H1 (cell line): Measurements from ENCODE around the gene FADS2. TPM values are rescaled to one million over a fixed set of nuclear protein-coding genes. Genes with fewer than 3 reads are reported as not detected.
A peak's percentile ranks its signal among the peaks of the same experiment; 100 is the strongest.

Experiments
- CTCF ChIA-PET: fragments of 300-600 bp; sonication (Branson Sonifier 250); formaldehyde crosslinking; loops from one replicate; lab custom pipeline; 2021; ENCODE audit not compliant: partially characterized antibody; lab: Charles Lee
- POLR2A ChIA-PET: fragments of 300-600 bp; sonication (Branson Sonifier 250); formaldehyde crosslinking; loops from one replicate; lab custom pipeline; 2021; ENCODE audit warnings: inconsistent platforms; ENCODE audit not compliant: partially characterized antibody; lab: Charles Lee
- DNase-seq, 2 experiments: peaks; one replicate each; pipeline versions ENCODE4 v3.0.0 to v3.0.0-alpha.2; 2010 to 2022; ENCODE audit warnings: low spot score in 2 of 2, low read depth in 1 of 2, mixed read lengths in 1 of 2
- FAIRE-seq: peaks from 2 replicates; lab custom pipeline; 2011; peaks lifted over from hg19 to GRCh38; lab: Jason Lieb, UNC
- H2AFZ ChIP-seq: 2 replicates; pipeline ENCODE4 v1.8.1; 2012; ENCODE audit warnings: low read length, inconsistent platforms
- H2AK5ac ChIP-seq: 2 replicates; pipeline ENCODE4 v1.6.1; 2013; ENCODE audit warnings: low read depth, low read length
- H2BK120ac ChIP-seq: replicated peaks from 2 replicates; pipeline ENCODE3; 2013; ENCODE audit warnings: low read depth, low read length, inconsistent platforms
- H2BK12ac ChIP-seq: 2 replicates; pipeline ENCODE4 v1.6.1; 2013; ENCODE audit warnings: low read depth, low read length
- H2BK15ac ChIP-seq: 2 replicates; pipeline ENCODE4 v1.6.1; 2013; ENCODE audit warnings: low read length
- H2BK20ac ChIP-seq: 2 replicates; pipeline ENCODE4 v1.6.1; 2013; ENCODE audit warnings: low read length
- H2BK5ac ChIP-seq: 2 replicates; pipeline ENCODE4 v1.6.1; 2013; ENCODE audit warnings: low read depth, low read length
- H3K14ac ChIP-seq: 2 replicates; pipeline ENCODE4 v1.6.1; 2013; ENCODE audit warnings: inconsistent platforms; ENCODE audit not compliant: insufficient read length
- H3K18ac ChIP-seq: 2 replicates; pipeline ENCODE4 v1.6.1; 2013; ENCODE audit warnings: low read length; ENCODE audit errors: extremely low read depth
- H3K23ac ChIP-seq: 2 replicates; pipeline ENCODE4 v1.6.1; 2013; ENCODE audit warnings: inconsistent platforms; ENCODE audit not compliant: insufficient read length
- H3K23me2 ChIP-seq: 2 replicates; pipeline ENCODE4 v1.6.1; 2013; ENCODE audit warnings: low read depth, low read length
- H3K27ac ChIP-seq: 2 replicates; pipeline ENCODE4 v1.6.1; 2011; ENCODE audit warnings: low read depth, low read length, inconsistent platforms
- H3K27me3 ChIP-seq, 4 experiments: replicated peaks in 1 of 4; 1 replicate in 1 of 4; 2 replicates in 3 of 4; pipeline versions ENCODE4 v1.6.1 to v1.8.1; 2011 to 2013; ENCODE audit warnings: low read length in 3 of 4, mild to moderate bottlenecking in 3 of 4, inconsistent platforms in 2 of 4, mixed read lengths in 2 of 4, moderate library complexity in 1 of 4; ENCODE audit not compliant: control insufficient read depth in 3 of 4, insufficient read depth in 3 of 4; ENCODE audit errors: extremely low read depth in 1 of 4
- H3K36me3 ChIP-seq, 4 experiments: 2 replicates each; pipeline versions ENCODE4 v1.6.1 to v1.8.1; 2011 to 2013; ENCODE audit warnings: mild to moderate bottlenecking in 4 of 4, low read length in 3 of 4, moderate library complexity in 2 of 4, control low read depth in 1 of 4, inconsistent platforms in 1 of 4; ENCODE audit not compliant: insufficient read depth in 4 of 4, control insufficient read depth in 2 of 4
- H3K4ac ChIP-seq: replicated peaks from 2 replicates; pipeline ENCODE3; 2013; ENCODE audit warnings: low read length, low read depth, mixed read lengths, inconsistent platforms; ENCODE audit not compliant: insufficient read length
- H3K4me1 ChIP-seq, 4 experiments: replicated peaks in 1 of 4; 1 replicate in 1 of 4; 2 replicates in 3 of 4; pipeline versions ENCODE4 v1.6.1 to v1.8.1; 2011 to 2013; ENCODE audit warnings: low read length in 3 of 4, inconsistent platforms in 2 of 4, mixed read lengths in 1 of 4; ENCODE audit not compliant: insufficient read depth in 4 of 4, control insufficient read depth in 3 of 4
- H3K4me2 ChIP-seq, 2 experiments: 2 replicates each; pipeline versions ENCODE4 v1.6.1 to v1.8.1; 2011 to 2013; ENCODE audit warnings: low read depth in 2 of 2, low read length in 2 of 2, control low read depth in 1 of 2, inconsistent platforms in 1 of 2, mild to moderate bottlenecking in 1 of 2; ENCODE audit not compliant: insufficient read depth in 1 of 2
- H3K4me3 ChIP-seq, 4 experiments: fragments of 200-600, 300-600 bp in 1 of 4; sonication (generic), shearing (Covaris generic), sonication (Bioruptor Twin) in 1 of 4; 2 replicates each; pipeline versions ENCODE4 v1.5.1 to v1.8.1; 2011 to 2016; ENCODE audit warnings: low read length in 4 of 4, low read depth in 3 of 4, control low read depth in 2 of 4, inconsistent platforms in 2 of 4, mild to moderate bottlenecking in 2 of 4, mixed read lengths in 1 of 4, moderate library complexity in 1 of 4; ENCODE audit not compliant: insufficient read depth in 2 of 4; ENCODE audit errors: extremely low read depth in 1 of 4
- H3K56ac ChIP-seq: replicated peaks from 2 replicates; pipeline ENCODE3; 2013; ENCODE audit warnings: low read depth, mild to moderate bottlenecking, mixed read lengths, low read length, inconsistent platforms; ENCODE audit not compliant: insufficient read length
- H3K79me1 ChIP-seq: 2 replicates; pipeline ENCODE4 v1.6.1; 2013; ENCODE audit warnings: low read depth, low read length, control low read depth
- H3K79me2 ChIP-seq, 2 experiments: 2 replicates each; pipeline versions ENCODE4 v1.6.1 to v1.8.1; 2012 to 2013; ENCODE audit warnings: low read length in 2 of 2, mild to moderate bottlenecking in 2 of 2, inconsistent platforms in 1 of 2; ENCODE audit not compliant: insufficient read depth in 2 of 2, control insufficient read depth in 1 of 2
- H3K9ac ChIP-seq, 4 experiments: replicated peaks in 1 of 4; 1 replicate in 1 of 4; 2 replicates in 3 of 4; pipeline versions ENCODE4 v1.6.1 to v1.8.1; 2011 to 2013; ENCODE audit warnings: low read depth in 3 of 4, low read length in 3 of 4, control low read depth in 2 of 4, mild to moderate bottlenecking in 2 of 4, moderate library complexity in 2 of 4, inconsistent platforms in 1 of 4; ENCODE audit errors: extremely low read depth in 1 of 4
- H3K9me3 ChIP-seq, 2 experiments: 2 replicates each; pipeline versions ENCODE4 v1.6.1 to v1.8.1; 2012 to 2013; ENCODE audit warnings: mild to moderate bottlenecking in 2 of 2, moderate library complexity in 2 of 2, control low read depth in 1 of 2, inconsistent platforms in 1 of 2, low read depth in 1 of 2, low read length in 1 of 2, mixed read lengths in 1 of 2; ENCODE audit not compliant: insufficient read depth in 2 of 2
- H4K20me1 ChIP-seq, 2 experiments: replicated peaks in 1 of 2; 2 replicates each; pipeline versions ENCODE3 to v1.8.1; 2011 to 2013; ENCODE audit warnings: inconsistent platforms in 2 of 2, low read length in 2 of 2, mild to moderate bottlenecking in 1 of 2; ENCODE audit not compliant: insufficient read depth in 2 of 2, control insufficient read depth in 1 of 2
- H4K5ac ChIP-seq: 2 replicates; pipeline ENCODE4 v1.6.1; 2013; ENCODE audit warnings: low read length, low read depth, mixed read lengths, inconsistent platforms; ENCODE audit not compliant: insufficient read length
- H4K8ac ChIP-seq: 2 replicates; pipeline ENCODE4 v1.8.0; 2013; ENCODE audit warnings: mild to moderate bottlenecking, moderate library complexity, low read length, inconsistent platforms; ENCODE audit not compliant: insufficient read depth; ENCODE audit errors: extremely low read depth
- H4K91ac ChIP-seq: replicated peaks from 2 replicates; pipeline ENCODE3; 2013; ENCODE audit warnings: low read length, mixed read lengths, inconsistent platforms; ENCODE audit not compliant: insufficient read length
- CTCF ChIP-seq, 3 experiments: IDR thresholded peaks; 1 replicate in 2 of 3; 2 replicates in 1 of 3; pipeline versions ENCODE4 v1.5.1 to v1.6.1; 2011; ENCODE audit warnings: low read length in 3 of 3, mild to moderate bottlenecking in 3 of 3, inconsistent platforms in 2 of 3, low read depth in 1 of 3, moderate library complexity in 1 of 3; ENCODE audit not compliant: insufficient read depth in 1 of 3; ENCODE audit errors: control extremely low read depth in 1 of 3
- GTF2F1 ChIP-seq: IDR thresholded peaks from 2 replicates; pipeline ENCODE4 v1.6.1; 2012; ENCODE audit warnings: low read depth, low read length, improper control_type of control experiment, borderline replicate concordance
- POLR2A ChIP-seq, 2 experiments: IDR thresholded peaks; 1 replicate in 1 of 2; 2 replicates in 1 of 2; pipeline ENCODE4 v1.6.1; 2011; ENCODE audit warnings: low read depth in 2 of 2, low read length in 2 of 2, mild to moderate bottlenecking in 2 of 2; ENCODE audit errors: control extremely low read depth in 1 of 2
- POLR2AphosphoS5 ChIP-seq: IDR thresholded peaks from 2 replicates; pipeline ENCODE4 v1.6.1; 2011; ENCODE audit warnings: low read depth, low read length
- SIN3A ChIP-seq, 2 experiments: IDR thresholded peaks in 1 of 2; conservative IDR thresholded peaks in 1 of 2; 2 replicates each; pipeline ENCODE4 v1.6.1; 2011 to 2012; ENCODE audit warnings: low read length in 2 of 2, improper control_type of control experiment in 1 of 2, low read depth in 1 of 2, mild to moderate bottlenecking in 1 of 2
- SUZ12 ChIP-seq: fragments of 200-600 bp; sonication (generic); IDR thresholded peaks from 2 replicates; pipeline ENCODE4 v1.6.1; 2012; ENCODE audit warnings: mild to moderate bottlenecking, inconsistent platforms, low read length, moderate library complexity, mixed read lengths
- TAF7 ChIP-seq: optimal IDR thresholded peaks from 2 replicates; pipeline ENCODE3; 2011; ENCODE audit warnings: low read depth, mild to moderate bottlenecking, inconsistent platforms, low read length, moderate library complexity, borderline replicate concordance
- TEAD4 ChIP-seq: IDR thresholded peaks from 2 replicates; pipeline ENCODE4 v1.6.1; 2012; ENCODE audit warnings: low read depth, low read length, inconsistent platforms, mixed read lengths
- WGBS, 2 experiments: shearing (Covaris generic) in 1 of 2; methylation state at CpG; one replicate each; pipeline versions ENCODE4 v1.1.6 to v1.1.7; 2013 to 2015; ENCODE audit warnings: low lambda C conversion rate in 2 of 2, mixed read lengths in 2 of 2, inconsistent platforms in 1 of 2, low coverage in 1 of 2, missing lambda C conversion rate in 1 of 2; ENCODE audit not compliant: insufficient replicate concordance in 2 of 2, insufficient coverage in 1 of 2, insufficient read length in 1 of 2; ENCODE audit errors: extremely low coverage in 1 of 2, missing lambda C conversion rate in 1 of 2; 5-methylcytosine and 5-hydroxymethylcytosine counted together
- polyA plus RNA-seq, 7 experiments: library from polyadenylated mRNA; depleted of rRNA in 3 of 7; stranded (reverse) in 5 of 7; unstranded in 2 of 7; fragments of >200 nt in 5 of 7; fragments of 200-250 nt in 2 of 7; gene quantifications; 1 replicate in 5 of 7; 2 replicates in 1 of 7; 4 replicates in 1 of 7; pipeline versions ENCODE4 v1.2.1 to v1.2.3, GENCODE V29; 2011 to 2013; ENCODE audit warnings: missing spikeins in 2 of 7, mixed read lengths in 2 of 7
- total RNA-seq: library from RNA; stranded (reverse); fragmentation: NEBNext Ultra II Directional; extraction: Animal tissue kit (Norgen Biotek cat#: 25700); gene quantifications from 2 replicates; pipeline ENCODE4 v1.2.1, GENCODE V29; 2021

Gene FADS2
- total and polyA plus RNA-seq, 2 of the 8 experiments (the other 6 are each of a cell fraction or from before 2014, with no cell fraction given) = 499 to 701 TPM

DNA sequence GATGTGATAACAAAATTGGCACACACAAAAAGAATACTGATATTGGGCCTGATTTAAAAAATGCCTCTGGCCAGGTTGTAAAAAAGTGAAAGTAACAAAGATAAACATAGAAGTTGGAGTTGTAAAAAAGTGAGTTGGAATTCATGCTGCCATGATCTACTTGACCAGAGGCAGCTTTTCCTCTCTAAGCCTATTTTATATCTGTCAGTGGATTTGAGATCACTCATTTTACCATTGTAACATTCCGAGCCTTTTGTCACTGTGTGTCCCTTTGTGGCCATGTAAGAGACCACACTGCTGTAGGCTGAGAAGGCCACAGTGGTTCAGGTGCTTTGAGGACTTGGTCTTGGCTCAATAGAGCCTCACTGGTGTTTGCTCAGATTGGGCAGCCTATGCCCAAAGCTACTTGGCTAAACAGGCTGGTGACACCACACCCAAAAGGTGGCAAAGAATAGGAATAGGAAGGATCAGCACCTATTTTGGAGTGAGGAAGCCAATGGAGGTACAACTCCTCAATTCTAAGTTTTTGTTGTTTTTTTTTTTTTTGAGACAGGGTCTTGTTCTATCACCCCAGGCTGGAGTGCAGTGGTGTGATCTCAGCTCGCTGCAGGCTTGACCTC is 28.3 kb upstream of the FADS2 start:
- 0 out of 7 replicates have a peak, but pooled peaks cover 0 to 2% (median 0%) of the 10 kb centered on the region in 4 experiments for H3K4me1 ChIP-seq
- ChIA-PET CTCF (interaction anchor here (0.6 to 10.1 kb wide), 6 partner anchors 11 to 148 kb away, joined by 3 to 118 read pairs (median 4); partner anchors contain the start of gene FADS1), POLR2A (interaction anchor here (1.0 to 20.9 kb wide), 8 partner anchors 7 to 81 kb away, joined by 3 to 354 read pairs (median 5); partner anchors contain the start of gene FADS1)
- no peak for FAIRE-seq
- H3K23ac ChIP-seq = no peak overlapping the region
- no peaks in the 10 kb centered on the region; the same call in 1 of the 2 replicates for H3K79me1 ChIP-seq
- WGBS, 2 experiments = 96% methylated on average over 2 of the region's 2 CpGs; no CpG with 5 or more reads in 1 of the 2 experiments
- no peak overlapping the region for H4K91ac ChIP-seq
- no peak overlapping the region for H2BK20ac ChIP-seq
- H3K56ac ChIP-seq = no peak overlapping the region
- no peak overlapping the region for H2AK5ac ChIP-seq
- no peak overlapping the region for H3K4me2 ChIP-seq
- H4K8ac ChIP-seq = no peak overlapping the region
- no peak overlapping the region for H3K4ac ChIP-seq
- peaks cover 20 to 69% (median 48%) of the 10 kb centered on the region in 4 experiments for H3K36me3 ChIP-seq
- no peak overlapping the region for H3K4me3 ChIP-seq
- no peak overlapping the region for H3K27ac ChIP-seq
- no peaks in the 10 kb centered on the region for H3K27me3 ChIP-seq
- H4K5ac ChIP-seq = no peak overlapping the region
- H3K9me3 ChIP-seq = no peaks in the 10 kb centered on the region
- H2AFZ ChIP-seq = no peak overlapping the region
- no peak overlapping the region for H2BK120ac ChIP-seq
- no peak overlapping the region for H2BK5ac ChIP-seq
- H3K18ac ChIP-seq = no peak overlapping the region
- TF ChIP-seq GTF2F1 (no peak), SIN3A (conservative IDR thresholded peaks at IDR 0.05 in 1 of 2, IDR thresholded peaks at IDR 0.05 in 1 of 2; ENCODE audit: low read depth in 1 of 2, low read length in 2 of 2) (no peak), POLR2A (IDR thresholded peaks at IDR 0.05; ENCODE audit: control extremely low read depth in 1 of 2, low read depth in 2 of 2, low read length in 2 of 2) (peak; percentile 30; a peak in 2 of 3 replicates), POLR2AphosphoS5 (peak; percentile 38), TEAD4 (no peak), CTCF (IDR thresholded peaks at IDR 0.05; ENCODE audit: control extremely low read depth in 1 of 3, insufficient read depth in 1 of 3, low read depth in 1 of 3, low read length in 3 of 3) (no peak), SUZ12 (no peak), TAF7 (no peak)
- TF ChIP-seq, all 59 proteins: peak for 2
- Histone ChIP-seq H3K9ac (no peak overlapping the region; a peak in 1 of 7 replicates), H2BK12ac (no peak overlapping the region), H3K79me2 (peaks cover 0 to 25% of the 10 kb centered on the region in 2 experiments; a peak in 2 of 4 replicates), H3K23me2 (no peaks in the 10 kb centered on the region), H3K14ac (no peak overlapping the region), H2BK15ac (no peak overlapping the region), H4K20me1 (peaks cover 6 to 8% of the 10 kb centered on the region in 2 experiments)
- DNase-seq = no peak
